HL-60 (cell line): ENCODE results near the gene MEX3C.

Experiments
- DNase-seq, 2 experiments: peaks; one replicate each; pipeline ENCODE4 v3.0.0-alpha.2; 2010 to 2020; ENCODE audit warnings: low read depth in 1 of 2, low spot score in 1 of 2
- H3K27ac ChIP-seq: fragments of 250-450 bp; sonication (Bioruptor Pico); replicated peaks from 2 replicates; pipeline ENCODE4 v1.5.1; 2020; ENCODE audit warnings: mild to moderate bottlenecking, moderate library complexity
- H3K27me3 ChIP-seq: fragments of 250-450 bp; sonication (Bioruptor Pico); 2 replicates; pipeline ENCODE4 v1.5.1; 2021; ENCODE audit warnings: mild to moderate bottlenecking, moderate library complexity; ENCODE audit not compliant: insufficient read depth, poor library complexity, severe bottlenecking
- H3K4me3 ChIP-seq: replicated peaks from 2 replicates; pipeline ENCODE4 v1.5.1; 2011; ENCODE audit warnings: mild to moderate bottlenecking, control low read depth, low read length; ENCODE audit not compliant: insufficient read depth
- GABPA ChIP-seq: IDR thresholded peaks from 2 replicates; pipeline ENCODE4 v1.6.1; 2012; ENCODE audit warnings: low read depth
- POLR2AphosphoS5 ChIP-seq: IDR thresholded peaks from 2 replicates; pipeline ENCODE4 v1.6.1; 2012; ENCODE audit warnings: low read depth
- SPI1 ChIP-seq: IDR thresholded peaks from 2 replicates; pipeline ENCODE4 v1.6.1; 2012; ENCODE audit warnings: low read depth, mild to moderate bottlenecking, borderline replicate concordance
- TF ChIP-seq, protein P1 (sequence below): IDR thresholded peaks from 2 replicates; pipeline ENCODE4 v1.6.1; 2012; ENCODE audit warnings: low read depth; ENCODE audit not compliant: insufficient replicate concordance
- TF ChIP-seq, protein P2 (sequence below): IDR thresholded peaks from one replicate; pipeline ENCODE4 v1.5.1; 2011; ENCODE audit warnings: low read length, control low read depth, inconsistent platforms; ENCODE audit not compliant: insufficient read depth

Gene MEX3C

DNA sequence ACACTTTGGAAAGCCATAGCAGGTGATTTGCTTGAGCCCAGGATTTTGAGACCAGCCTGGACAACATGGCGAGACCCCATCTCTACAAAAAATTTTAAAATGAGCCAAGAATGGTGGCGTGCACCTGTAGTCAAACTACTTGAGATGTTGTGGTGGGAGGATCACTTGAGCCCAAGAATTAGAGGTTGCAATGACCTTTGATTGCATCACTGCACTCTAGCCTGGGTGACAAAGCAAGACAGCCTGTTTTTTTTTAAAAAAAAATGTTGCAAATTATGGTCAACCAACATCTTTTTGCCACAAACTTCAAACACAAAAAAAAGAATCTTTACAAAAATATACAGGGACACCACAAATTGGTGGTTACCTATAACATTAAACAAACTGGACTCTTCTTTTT is 40.3 kb downstream of the MEX3C start:
- Histone ChIP-seq H3K27ac (no peak overlapping the region; the same call in 1 of the 2 replicates), H3K27me3 (no peaks in the 10 kb centered on the region), H3K4me3 (no peak overlapping the region)
- DNase-seq = peak; percentile 60 to 76
- TF ChIP-seq POLR2AphosphoS5 (no peak), GABPA (no peak), SPI1 (no peak)
- TF ChIP-seq, protein P1, sequence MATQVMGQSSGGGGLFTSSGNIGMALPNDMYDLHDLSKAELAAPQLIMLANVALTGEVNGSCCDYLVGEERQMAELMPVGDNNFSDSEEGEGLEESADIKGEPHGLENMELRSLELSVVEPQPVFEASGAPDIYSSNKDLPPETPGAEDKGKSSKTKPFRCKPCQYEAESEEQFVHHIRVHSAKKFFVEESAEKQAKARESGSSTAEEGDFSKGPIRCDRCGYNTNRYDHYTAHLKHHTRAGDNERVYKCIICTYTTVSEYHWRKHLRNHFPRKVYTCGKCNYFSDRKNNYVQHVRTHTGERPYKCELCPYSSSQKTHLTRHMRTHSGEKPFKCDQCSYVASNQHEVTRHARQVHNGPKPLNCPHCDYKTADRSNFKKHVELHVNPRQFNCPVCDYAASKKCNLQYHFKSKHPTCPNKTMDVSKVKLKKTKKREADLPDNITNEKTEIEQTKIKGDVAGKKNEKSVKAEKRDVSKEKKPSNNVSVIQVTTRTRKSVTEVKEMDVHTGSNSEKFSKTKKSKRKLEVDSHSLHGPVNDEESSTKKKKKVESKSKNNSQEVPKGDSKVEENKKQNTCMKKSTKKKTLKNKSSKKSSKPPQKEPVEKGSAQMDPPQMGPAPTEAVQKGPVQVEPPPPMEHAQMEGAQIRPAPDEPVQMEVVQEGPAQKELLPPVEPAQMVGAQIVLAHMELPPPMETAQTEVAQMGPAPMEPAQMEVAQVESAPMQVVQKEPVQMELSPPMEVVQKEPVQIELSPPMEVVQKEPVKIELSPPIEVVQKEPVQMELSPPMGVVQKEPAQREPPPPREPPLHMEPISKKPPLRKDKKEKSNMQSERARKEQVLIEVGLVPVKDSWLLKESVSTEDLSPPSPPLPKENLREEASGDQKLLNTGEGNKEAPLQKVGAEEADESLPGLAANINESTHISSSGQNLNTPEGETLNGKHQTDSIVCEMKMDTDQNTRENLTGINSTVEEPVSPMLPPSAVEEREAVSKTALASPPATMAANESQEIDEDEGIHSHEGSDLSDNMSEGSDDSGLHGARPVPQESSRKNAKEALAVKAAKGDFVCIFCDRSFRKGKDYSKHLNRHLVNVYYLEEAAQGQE = no peak

DNA sequence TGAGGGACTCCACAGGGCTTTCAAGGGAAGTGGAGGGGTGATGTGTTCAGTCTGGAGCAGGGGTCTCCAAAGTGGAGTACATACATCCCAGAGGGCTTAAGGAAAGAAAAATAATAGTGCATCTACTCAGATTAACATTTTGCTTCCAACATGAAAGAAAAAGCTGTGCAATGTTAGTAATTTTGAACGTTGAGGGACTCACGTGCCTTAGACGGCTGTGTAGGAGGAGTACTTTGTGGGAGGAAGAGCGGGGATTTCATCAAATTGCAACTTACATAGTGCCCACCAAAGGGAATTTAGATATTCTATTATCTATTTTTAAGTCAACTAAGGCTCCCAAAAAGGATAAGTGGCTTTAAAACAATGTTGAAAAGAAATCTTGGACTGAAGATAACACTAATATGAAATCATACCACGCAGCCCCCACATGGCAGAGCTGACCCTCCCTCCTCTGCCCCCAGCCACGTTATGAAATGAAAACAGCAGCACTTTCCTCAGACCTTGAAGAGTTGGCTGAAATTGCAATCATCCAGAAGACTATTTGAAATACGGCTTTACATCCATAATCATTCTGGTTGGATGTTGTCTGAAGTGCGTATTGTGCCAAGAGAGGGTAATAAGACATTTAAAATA is 42.9 kb downstream of the MEX3C start:
- no peak overlapping the region for H3K4me3 ChIP-seq
- DNase-seq = peak; percentile 17 to 46

DNA sequence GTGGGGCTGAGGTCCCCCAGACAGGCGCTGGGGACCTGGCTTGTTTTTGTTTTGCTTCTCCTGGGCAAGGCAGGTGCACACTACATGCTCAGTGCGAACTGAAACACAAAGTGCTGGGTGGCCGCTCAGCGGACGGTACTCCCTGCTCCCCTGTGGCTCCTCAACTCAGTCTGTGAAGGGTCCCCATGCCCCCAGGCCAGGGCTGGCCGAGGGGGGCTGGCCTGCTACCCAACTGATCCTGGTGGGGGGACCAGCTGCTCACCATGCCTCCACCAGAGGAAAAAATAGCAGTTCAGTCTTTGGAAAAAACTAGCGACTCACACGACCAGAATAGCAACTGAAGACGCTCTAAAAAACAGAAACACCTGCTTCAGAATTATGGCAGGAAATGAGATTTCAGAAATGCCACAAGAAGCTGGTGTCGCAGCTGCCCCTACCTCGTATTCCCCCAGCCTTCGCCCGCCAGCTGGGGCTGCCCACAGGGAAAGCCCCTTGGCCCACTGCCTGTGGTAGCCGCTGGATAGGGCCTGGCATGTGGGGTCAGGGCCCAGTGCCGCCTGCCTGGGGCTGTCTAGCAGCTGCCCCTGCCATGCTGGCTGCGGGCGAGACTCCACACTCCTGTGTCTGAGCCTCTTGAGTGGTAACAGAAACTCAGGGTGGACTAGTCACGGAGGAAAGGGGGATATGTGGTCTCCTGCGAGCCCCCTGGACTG is 43.7 kb downstream of the MEX3C start:
- no peaks in the 10 kb centered on the region for H3K27me3 ChIP-seq
- TF ChIP-seq, protein P1 = peak; percentile 18
- 0 out of 2 replicates have a peak, but pooled peaks have one; percentile 9 for TF ChIP-seq GABPA
- TF ChIP-seq SPI1 = no peak
- TF ChIP-seq, protein P2, sequence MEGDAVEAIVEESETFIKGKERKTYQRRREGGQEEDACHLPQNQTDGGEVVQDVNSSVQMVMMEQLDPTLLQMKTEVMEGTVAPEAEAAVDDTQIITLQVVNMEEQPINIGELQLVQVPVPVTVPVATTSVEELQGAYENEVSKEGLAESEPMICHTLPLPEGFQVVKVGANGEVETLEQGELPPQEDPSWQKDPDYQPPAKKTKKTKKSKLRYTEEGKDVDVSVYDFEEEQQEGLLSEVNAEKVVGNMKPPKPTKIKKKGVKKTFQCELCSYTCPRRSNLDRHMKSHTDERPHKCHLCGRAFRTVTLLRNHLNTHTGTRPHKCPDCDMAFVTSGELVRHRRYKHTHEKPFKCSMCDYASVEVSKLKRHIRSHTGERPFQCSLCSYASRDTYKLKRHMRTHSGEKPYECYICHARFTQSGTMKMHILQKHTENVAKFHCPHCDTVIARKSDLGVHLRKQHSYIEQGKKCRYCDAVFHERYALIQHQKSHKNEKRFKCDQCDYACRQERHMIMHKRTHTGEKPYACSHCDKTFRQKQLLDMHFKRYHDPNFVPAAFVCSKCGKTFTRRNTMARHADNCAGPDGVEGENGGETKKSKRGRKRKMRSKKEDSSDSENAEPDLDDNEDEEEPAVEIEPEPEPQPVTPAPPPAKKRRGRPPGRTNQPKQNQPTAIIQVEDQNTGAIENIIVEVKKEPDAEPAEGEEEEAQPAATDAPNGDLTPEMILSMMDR = no peak
- TF ChIP-seq POLR2AphosphoS5 = peak; percentile 91
- no peak overlapping the region for H3K4me3 ChIP-seq
- DNase-seq = peak in 1 of 2 experiments; percentile 58
- H3K27ac ChIP-seq = peak overlapping the region; percentile 81

More for the DNA sequence above, 42.9 kb downstream of the MEX3C start:
- Histone ChIP-seq H3K27ac (peak overlapping the region; percentile 81), H3K27me3 (no peaks in the 10 kb centered on the region)
- TF ChIP-seq SPI1 (no peak; the same call in 1 of the 2 replicates), GABPA (no peak), POLR2AphosphoS5 (no peak)
- TF ChIP-seq, protein P2 = no peak
- TF ChIP-seq, protein P1 = no peak
